Liver (tissue), 2 donors: ENCODE data around the gene ASPG.

ENCODE experiments used
- TF ChIP-seq, protein P1 (sequence below): fragments of 150-350 bp; IDR thresholded peaks from 2 replicates; pipeline ENCODE4 v1.5.1; 2017; ENCODE audit warnings: improper control_type of control experiment, low read depth, low read length; ENCODE audit not compliant: missing input control
- TF ChIP-seq, protein P2 (sequence below): IDR thresholded peaks from 2 replicates; pipeline ENCODE4 v1.6.1; 2016; ENCODE audit warnings: antibody characterized with exemption, mild to moderate bottlenecking
- donor health status: healthy.

DNA sequence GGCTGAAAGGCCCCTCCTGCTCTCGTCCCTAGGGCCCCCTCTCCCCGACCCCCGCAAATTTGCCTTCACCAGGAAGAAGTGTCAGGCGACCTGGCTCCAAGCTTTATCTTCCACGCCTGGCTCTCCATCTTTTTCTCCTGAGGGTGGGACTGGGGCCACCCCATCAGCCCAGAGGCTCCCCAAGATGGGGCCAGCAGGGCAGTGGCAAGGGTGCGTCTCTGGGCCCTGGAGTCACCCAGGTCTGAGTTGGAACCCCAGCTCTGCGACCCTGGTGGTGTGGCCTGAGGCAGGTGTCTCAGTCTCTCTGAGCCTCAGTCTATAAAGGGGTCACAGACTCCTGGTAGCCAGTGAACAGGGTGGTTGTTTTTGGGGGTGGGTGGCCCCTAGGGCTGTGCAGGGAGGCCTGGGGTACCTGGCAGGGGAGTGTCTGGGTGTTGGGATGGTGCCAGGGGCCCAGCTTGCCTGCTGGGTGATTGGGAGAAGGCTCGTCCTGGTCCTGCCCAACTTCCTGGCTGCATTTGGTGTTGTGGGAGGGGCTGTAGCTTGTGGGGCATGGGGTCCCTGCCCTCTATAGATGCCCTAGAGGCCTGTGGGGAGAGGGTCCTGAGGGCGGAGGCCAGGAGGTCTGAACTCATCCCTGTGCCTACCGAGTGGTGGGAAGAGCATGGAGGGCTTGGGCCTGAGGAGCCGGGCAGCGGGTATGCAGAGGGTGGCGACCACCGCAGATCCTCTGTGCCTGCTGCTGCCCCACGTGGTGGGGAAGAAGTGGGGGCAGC is 60.5 kb downstream of the ASPG start:
- TF ChIP-seq, protein P1, sequence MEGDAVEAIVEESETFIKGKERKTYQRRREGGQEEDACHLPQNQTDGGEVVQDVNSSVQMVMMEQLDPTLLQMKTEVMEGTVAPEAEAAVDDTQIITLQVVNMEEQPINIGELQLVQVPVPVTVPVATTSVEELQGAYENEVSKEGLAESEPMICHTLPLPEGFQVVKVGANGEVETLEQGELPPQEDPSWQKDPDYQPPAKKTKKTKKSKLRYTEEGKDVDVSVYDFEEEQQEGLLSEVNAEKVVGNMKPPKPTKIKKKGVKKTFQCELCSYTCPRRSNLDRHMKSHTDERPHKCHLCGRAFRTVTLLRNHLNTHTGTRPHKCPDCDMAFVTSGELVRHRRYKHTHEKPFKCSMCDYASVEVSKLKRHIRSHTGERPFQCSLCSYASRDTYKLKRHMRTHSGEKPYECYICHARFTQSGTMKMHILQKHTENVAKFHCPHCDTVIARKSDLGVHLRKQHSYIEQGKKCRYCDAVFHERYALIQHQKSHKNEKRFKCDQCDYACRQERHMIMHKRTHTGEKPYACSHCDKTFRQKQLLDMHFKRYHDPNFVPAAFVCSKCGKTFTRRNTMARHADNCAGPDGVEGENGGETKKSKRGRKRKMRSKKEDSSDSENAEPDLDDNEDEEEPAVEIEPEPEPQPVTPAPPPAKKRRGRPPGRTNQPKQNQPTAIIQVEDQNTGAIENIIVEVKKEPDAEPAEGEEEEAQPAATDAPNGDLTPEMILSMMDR, result no peak
- TF ChIP-seq, protein P2, sequence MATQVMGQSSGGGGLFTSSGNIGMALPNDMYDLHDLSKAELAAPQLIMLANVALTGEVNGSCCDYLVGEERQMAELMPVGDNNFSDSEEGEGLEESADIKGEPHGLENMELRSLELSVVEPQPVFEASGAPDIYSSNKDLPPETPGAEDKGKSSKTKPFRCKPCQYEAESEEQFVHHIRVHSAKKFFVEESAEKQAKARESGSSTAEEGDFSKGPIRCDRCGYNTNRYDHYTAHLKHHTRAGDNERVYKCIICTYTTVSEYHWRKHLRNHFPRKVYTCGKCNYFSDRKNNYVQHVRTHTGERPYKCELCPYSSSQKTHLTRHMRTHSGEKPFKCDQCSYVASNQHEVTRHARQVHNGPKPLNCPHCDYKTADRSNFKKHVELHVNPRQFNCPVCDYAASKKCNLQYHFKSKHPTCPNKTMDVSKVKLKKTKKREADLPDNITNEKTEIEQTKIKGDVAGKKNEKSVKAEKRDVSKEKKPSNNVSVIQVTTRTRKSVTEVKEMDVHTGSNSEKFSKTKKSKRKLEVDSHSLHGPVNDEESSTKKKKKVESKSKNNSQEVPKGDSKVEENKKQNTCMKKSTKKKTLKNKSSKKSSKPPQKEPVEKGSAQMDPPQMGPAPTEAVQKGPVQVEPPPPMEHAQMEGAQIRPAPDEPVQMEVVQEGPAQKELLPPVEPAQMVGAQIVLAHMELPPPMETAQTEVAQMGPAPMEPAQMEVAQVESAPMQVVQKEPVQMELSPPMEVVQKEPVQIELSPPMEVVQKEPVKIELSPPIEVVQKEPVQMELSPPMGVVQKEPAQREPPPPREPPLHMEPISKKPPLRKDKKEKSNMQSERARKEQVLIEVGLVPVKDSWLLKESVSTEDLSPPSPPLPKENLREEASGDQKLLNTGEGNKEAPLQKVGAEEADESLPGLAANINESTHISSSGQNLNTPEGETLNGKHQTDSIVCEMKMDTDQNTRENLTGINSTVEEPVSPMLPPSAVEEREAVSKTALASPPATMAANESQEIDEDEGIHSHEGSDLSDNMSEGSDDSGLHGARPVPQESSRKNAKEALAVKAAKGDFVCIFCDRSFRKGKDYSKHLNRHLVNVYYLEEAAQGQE, result no peak
